ENCODE data around the gene OLIG2. TPM values are rescaled to one million over a fixed set of nuclear protein-coding genes. Genes with fewer than 3 reads are reported as not detected.

OLIG2 gene
- total RNA-seq, 1 experiment from 2014 or later = not detected

DNA sequence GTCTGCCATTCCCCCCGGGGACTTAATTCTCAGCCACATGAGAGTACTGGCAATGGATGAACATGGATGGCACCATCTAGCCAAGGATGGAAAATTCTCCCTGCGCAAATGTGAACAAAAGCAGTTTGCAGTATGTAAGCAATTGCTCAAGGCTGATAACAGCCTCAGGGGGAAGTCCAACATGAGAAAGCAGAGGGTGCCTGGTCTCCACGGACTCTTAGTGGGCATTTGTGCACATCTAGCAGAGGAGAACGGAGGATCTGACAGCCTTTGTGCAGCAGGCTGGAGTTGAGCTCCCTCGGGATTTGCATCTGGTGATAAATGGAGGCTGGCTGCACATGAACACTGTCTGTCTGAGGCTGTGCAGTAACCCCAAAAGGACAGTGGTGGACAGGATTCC, 30.3 kb downstream of the OLIG2 start:
- Histone ChIP-seq H3K9me3 (replicated peaks) (no peaks in the 10 kb centered on the region), H3K4me3 (no peak overlapping the region), H3K27ac (no peak overlapping the region), H3K36me3 (no peaks in the 10 kb centered on the region), H3K27me3 (replicated peaks) (peaks cover 18% of the 10 kb centered on the region), H3K4me1 (replicated peaks) (no peaks in the 10 kb centered on the region)
- DNase-seq (ENCODE audit: low read depth in 1 of 2, low spot score in 2 of 2) = no peak

DNA sequence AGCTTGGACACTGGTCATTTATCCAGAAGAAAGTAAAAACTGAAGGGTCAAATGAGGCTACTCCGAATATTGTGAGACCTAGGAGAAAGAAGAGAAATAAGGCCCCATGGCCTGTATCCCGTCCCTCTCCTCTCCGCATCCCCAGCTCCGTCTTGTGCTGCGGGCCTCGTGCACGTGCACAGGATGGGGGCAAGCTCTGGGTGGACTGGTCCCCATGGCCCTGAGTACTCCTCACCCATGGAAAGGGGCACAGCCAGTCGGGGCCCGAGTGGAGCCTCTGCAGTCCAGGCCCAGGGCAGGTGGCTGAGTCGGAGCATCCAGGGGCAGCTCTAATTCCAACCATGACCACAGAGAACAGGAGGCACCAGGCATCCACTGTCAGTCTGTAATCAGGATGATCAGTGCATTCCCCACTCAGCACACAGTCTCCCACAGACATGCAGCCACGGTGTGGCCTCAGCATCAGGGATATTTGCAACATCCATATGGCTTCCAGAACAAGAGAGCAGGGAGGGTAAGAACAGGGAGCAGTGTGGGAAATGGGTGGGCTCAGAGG, 31.7 kb downstream of the OLIG2 start:
- no peaks in the 10 kb centered on the region for H3K36me3 ChIP-seq
- no peak overlapping the region for H3K27ac ChIP-seq
- DNase-seq (ENCODE audit: low read depth in 1 of 2, low spot score in 2 of 2) = no peak
- H3K4me3 ChIP-seq = no peak overlapping the region
- H3K27me3 ChIP-seq (replicated peaks) = peaks cover 18% of the 10 kb centered on the region
- no peaks in the 10 kb centered on the region for H3K4me1 ChIP-seq (replicated peaks)
- H3K9me3 ChIP-seq (replicated peaks) = no peaks in the 10 kb centered on the region

DNA sequence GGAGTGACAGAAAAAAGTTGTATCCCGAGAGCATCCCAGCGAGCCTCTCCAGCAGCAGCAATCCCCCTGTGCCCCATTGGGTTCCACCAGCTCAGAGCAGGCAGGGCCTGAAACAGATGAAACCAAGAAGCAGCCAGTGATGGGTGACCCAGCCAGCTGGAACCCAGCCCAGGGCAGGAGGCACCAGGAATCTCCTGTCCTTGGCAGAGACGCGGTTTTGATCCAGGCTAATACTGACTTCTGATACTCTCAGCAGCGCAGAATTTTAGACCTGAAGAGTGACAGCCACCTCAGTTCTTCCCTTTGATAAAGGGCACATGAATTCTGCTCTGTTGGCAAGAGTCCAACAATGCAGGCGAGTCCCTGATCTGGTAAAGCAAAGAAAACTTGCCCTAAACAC, 32.8 kb downstream of the OLIG2 start:
- H3K27me3 ChIP-seq (replicated peaks) = peaks cover 14% of the 10 kb centered on the region
- no peaks in the 10 kb centered on the region for H3K36me3 ChIP-seq
- no peak for DNase-seq (ENCODE audit: low read depth in 1 of 2, low spot score in 2 of 2)
- H3K4me1 ChIP-seq (replicated peaks) = no peaks in the 10 kb centered on the region
- H3K27ac ChIP-seq = no peak overlapping the region
- no peak overlapping the region for H3K4me3 ChIP-seq
- H3K9me3 ChIP-seq (replicated peaks) = no peaks in the 10 kb centered on the region

DNA sequence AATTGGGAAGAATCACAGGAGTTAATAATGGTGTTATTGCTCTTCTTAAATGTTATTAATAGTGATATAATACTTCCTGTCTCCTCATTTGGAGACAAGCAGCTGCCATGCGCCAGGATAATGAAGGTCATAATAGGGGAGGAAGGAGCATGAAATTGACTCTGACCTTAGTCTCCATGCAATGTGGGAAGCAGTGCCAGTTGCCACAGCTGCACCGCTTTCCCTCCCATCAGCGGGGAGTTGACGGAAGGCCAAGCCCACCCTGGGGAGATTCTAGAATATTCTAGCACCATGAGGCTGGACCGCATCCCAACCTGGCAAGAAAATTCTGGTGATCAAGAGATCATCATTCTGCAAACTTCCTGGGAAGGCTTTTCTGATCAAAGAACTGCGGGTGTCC, 33.2 kb downstream of the OLIG2 start:
- no peaks in the 10 kb centered on the region for H3K9me3 ChIP-seq (replicated peaks)
- no peak overlapping the region for H3K27ac ChIP-seq
- no peaks in the 10 kb centered on the region for H3K36me3 ChIP-seq
- no peaks in the 10 kb centered on the region for H3K4me1 ChIP-seq (replicated peaks)
- peaks cover 17% of the 10 kb centered on the region for H3K27me3 ChIP-seq (replicated peaks)
- H3K4me3 ChIP-seq = no peak overlapping the region
- DNase-seq (ENCODE audit: low read depth in 1 of 2, low spot score in 2 of 2) = no peak

DNA sequence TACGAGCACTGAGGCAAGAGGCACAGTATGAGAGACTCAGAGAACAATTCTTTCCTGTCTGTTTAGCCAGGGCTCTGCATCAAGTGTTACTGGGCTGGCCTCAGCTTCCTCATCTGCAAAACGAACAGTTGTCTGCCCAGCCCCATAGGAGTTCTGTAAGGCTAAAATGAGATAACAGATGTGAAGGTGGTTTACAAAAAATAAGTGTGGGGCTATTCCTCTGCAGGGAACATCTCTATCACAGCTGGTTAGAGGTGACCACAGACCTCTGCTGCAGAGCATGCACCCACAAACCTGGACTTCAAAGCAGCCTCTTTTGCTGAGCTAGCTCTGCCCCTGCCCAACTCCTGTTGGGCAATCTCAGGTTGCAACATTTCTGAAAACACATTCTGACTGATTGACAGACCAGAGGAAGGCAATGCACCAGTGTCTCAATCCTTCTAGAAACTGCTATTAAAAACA, 33.7 kb downstream of the OLIG2 start:
- DNase-seq (ENCODE audit: low read depth in 1 of 2, low spot score in 2 of 2) = no peak
- Histone ChIP-seq H3K27me3 (replicated peaks) (peaks cover 21% of the 10 kb centered on the region), H3K4me3 (no peak overlapping the region), H3K4me1 (replicated peaks) (no peaks in the 10 kb centered on the region), H3K36me3 (no peaks in the 10 kb centered on the region), H3K27ac (no peak overlapping the region), H3K9me3 (replicated peaks) (no peaks in the 10 kb centered on the region)

DNA sequence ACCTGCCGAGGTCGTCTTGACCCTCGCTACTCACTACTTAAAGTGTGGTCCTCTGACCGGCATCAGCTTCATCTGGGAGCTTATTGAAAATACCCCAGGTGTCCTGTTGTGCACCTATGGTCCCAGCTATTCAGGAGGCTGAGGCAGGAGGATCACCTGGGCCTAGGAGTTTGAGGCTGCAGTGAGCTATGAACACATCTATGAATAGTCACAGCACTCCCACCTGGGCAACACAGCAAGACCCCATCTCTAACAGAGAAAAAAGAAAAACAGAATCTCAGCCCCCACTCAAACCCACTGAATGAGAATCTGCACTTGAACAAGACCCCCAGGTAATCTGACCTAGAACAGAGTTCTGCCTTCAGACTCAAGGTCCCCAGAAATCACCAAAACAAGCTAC, 35.5 kb downstream of the OLIG2 start:
- no peak for DNase-seq (ENCODE audit: low read depth in 1 of 2, low spot score in 2 of 2)
- no peaks in the 10 kb centered on the region for H3K9me3 ChIP-seq (replicated peaks)
- H3K4me1 ChIP-seq (replicated peaks) = no peaks in the 10 kb centered on the region
- H3K4me3 ChIP-seq = no peak overlapping the region
- H3K27me3 ChIP-seq (replicated peaks) = peaks cover 37% of the 10 kb centered on the region
- no peaks in the 10 kb centered on the region for H3K36me3 ChIP-seq
- no peak overlapping the region for H3K27ac ChIP-seq

DNA sequence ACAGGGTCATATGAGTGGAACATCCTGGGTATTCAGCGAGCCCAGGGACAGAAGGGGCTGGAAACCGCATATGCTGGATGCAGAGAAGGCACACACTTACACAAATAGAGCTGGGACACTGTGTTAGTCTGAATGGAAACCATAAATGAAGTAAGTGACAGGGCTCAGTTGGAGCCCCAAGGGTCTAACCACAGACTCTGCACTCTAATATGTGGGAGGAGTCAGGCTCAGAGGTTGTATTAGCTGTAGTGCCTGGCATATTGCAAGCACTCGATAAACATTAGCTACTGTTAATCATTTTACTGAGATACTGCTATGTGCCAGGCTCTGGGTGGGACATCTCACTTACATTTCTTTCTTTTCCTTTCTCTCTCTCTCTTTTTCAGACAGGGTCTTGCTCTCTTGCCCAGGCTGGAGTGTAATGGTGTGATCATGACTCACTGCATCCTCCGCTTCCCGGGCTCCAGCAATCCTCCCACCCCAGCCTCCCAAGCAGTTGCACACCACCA, 37.7 kb downstream of the OLIG2 start:
- no peaks in the 10 kb centered on the region for H3K36me3 ChIP-seq
- no peaks in the 10 kb centered on the region for H3K9me3 ChIP-seq (replicated peaks)
- no peak for DNase-seq (ENCODE audit: low read depth in 1 of 2, low spot score in 2 of 2)
- peaks cover 48% of the 10 kb centered on the region for H3K27me3 ChIP-seq (replicated peaks)
- H3K4me1 ChIP-seq (replicated peaks) = no peaks in the 10 kb centered on the region
- no peak overlapping the region for H3K4me3 ChIP-seq
- no peak overlapping the region for H3K27ac ChIP-seq

DNA sequence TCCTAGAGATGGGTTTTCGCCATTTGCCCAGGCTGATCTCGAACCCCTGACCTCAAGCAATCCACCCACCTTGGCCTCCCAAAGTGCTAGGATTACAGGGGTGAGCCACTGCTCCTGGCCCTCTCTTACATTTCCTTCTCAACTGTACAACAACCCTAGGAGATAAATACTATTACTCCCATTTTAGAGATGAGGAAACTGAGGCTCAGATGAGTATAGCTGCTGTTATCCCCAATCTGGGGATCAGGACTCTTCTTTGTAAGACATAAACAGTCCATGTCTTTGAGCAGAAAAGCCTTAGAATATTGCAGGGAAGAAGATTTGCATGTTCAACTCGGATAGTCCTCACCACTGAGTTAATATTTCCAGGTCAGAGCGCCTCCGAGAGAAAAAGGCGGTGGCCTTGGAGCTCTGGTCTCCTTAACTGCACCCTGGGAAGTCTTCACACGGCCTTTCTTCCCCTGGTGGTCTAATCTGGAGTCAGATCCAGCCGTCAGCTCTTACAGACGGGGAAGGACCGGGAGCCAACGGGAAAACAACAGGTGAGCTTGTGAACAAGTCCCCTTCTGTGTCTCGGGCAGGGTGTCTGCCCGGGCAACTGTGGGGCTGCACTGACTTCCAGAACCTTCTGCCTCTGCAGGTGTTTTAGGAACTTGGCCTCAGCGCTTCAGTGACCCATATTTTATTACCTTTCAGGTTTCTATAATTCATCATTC, 38.3 kb downstream of the OLIG2 start:
- Histone ChIP-seq H3K4me1 (replicated peaks) (no peaks in the 10 kb centered on the region), H3K9me3 (replicated peaks) (peaks cover 1% of the 10 kb centered on the region; the same call in 1 of the 2 replicates), H3K27ac (no peak overlapping the region), H3K36me3 (no peaks in the 10 kb centered on the region), H3K4me3 (no peak overlapping the region), H3K27me3 (replicated peaks) (peaks cover 52% of the 10 kb centered on the region)
- no peak for DNase-seq (ENCODE audit: low read depth in 1 of 2, low spot score in 2 of 2)

DNA sequence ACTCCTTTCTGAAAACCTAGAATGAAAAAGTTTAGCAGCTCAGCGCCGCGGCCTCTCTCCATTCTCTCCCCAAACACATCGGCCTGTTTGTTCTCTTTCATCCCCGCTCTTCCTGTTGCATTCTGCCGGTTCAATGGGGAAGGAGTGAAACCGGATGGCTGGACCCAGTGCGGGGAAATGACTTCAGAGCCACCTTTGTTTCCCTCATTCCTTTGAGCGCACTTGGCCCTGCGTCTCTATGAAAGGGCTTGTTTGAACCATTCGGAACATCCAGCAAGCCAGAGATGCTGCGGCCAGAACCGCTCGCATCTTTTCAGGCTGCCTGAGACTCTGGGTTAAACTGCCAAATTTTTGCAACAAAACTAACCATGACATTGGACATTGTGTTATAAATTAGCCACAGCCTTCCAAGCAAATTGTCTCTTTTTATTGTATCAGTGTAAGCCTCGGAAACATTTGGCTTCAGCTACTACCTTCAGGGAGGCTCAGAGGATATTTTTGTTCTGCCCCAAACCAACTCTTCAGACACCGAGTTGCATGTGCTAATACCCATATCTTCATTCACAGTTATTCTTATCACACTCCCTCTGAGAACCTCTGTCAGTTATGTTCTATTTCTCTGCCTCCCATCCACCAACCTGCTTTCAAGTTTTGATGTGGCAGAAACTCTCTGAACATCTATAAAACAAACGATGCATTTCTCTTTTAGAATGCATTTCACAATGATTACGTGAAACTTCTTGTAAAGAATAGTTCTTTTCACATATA, 39.1 kb downstream of the OLIG2 start:
- peaks cover 1% of the 10 kb centered on the region for H3K4me1 ChIP-seq (replicated peaks)
- H3K4me3 ChIP-seq = no peak overlapping the region
- H3K27ac ChIP-seq = no peak overlapping the region
- H3K9me3 ChIP-seq (replicated peaks) = peaks cover 6% of the 10 kb centered on the region
- H3K36me3 ChIP-seq = no peaks in the 10 kb centered on the region
- DNase-seq (ENCODE audit: low read depth in 1 of 2, low spot score in 2 of 2) = no peak
- H3K27me3 ChIP-seq (replicated peaks) = peaks cover 59% of the 10 kb centered on the region

DNA sequence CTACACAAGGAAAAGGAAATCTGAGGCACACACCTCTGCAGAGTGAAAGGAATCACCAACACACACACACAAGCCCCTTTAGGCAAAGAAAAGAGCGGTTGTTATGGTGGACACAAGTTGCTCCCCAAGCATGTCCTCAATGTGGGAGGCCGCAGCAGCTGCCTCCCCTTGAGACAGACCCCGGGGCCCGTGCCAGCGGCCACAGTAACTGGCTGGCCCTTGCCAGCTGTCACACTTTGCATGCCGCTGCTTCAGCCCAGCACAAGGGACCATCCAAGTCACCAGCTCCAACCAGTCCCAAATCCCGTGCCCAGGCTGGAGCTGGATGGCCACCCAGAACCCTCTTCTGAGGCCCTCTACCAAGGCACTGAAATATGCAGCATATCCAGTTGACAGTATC, 41.3 kb downstream of the OLIG2 start:
- no peaks in the 10 kb centered on the region for H3K36me3 ChIP-seq
- no peak overlapping the region for H3K27ac ChIP-seq
- no peak overlapping the region for H3K4me3 ChIP-seq
- H3K4me1 ChIP-seq (replicated peaks) = peaks cover 10% of the 10 kb centered on the region
- peaks cover 6% of the 10 kb centered on the region for H3K9me3 ChIP-seq (replicated peaks)
- no peak for DNase-seq (ENCODE audit: low read depth in 1 of 2, low spot score in 2 of 2)
- H3K27me3 ChIP-seq (replicated peaks) = peaks cover 72% of the 10 kb centered on the region

DNA sequence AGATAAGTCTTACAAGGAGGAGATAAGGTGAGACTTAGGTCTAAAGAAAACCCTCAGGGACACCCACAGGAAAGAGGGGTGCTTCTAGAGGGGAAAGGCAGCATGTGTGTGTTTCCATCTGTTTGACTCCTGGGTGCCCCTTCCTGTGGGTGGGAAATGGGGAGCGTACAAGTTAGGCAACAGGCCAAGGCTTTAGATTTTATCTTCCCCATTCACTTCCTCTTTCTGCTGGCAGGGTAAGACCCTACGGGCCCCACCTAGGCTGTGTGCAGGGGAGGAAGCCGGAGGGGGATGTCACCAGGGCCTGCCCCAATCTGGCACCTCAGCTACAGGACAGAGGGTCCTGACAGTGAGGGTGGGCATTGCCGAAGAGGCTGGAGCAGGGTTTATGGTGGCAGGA, 41.7 kb downstream of the OLIG2 start:
- peaks cover 76% of the 10 kb centered on the region for H3K27me3 ChIP-seq (replicated peaks)
- H3K27ac ChIP-seq = no peak overlapping the region
- no peak overlapping the region for H3K4me3 ChIP-seq
- H3K9me3 ChIP-seq (replicated peaks) = peaks cover 6% of the 10 kb centered on the region
- peaks cover 12% of the 10 kb centered on the region for H3K4me1 ChIP-seq (replicated peaks)
- DNase-seq (ENCODE audit: low read depth in 1 of 2, low spot score in 2 of 2) = no peak
- H3K36me3 ChIP-seq = no peaks in the 10 kb centered on the region

DNA sequence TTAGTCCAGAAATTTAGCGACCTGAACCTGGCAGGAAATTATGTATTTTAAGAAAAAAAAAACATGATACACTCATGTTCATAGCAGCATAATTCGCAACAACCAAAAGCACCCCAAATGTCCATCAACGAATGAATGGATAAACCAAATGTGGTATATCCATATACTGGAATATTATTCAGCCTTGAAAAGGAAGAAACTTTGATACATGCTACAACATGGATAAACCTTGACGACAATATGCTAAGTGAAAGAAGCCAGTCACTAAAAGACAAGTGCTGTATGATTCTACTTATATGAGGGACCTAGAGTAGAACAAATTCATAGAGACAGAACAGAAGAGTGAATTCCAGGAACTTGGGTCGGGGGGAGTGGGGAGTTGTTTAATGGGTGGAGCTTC, 43.5 kb downstream of the OLIG2 start:
- H3K9me3 ChIP-seq (replicated peaks) = peaks cover 6% of the 10 kb centered on the region
- DNase-seq (ENCODE audit: low read depth in 1 of 2, low spot score in 2 of 2) = no peak
- no peak overlapping the region for H3K27ac ChIP-seq
- H3K36me3 ChIP-seq = no peaks in the 10 kb centered on the region
- peaks cover 84% of the 10 kb centered on the region for H3K27me3 ChIP-seq (replicated peaks)
- H3K4me1 ChIP-seq (replicated peaks) = peaks cover 12% of the 10 kb centered on the region
- no peak overlapping the region for H3K4me3 ChIP-seq

DNA sequence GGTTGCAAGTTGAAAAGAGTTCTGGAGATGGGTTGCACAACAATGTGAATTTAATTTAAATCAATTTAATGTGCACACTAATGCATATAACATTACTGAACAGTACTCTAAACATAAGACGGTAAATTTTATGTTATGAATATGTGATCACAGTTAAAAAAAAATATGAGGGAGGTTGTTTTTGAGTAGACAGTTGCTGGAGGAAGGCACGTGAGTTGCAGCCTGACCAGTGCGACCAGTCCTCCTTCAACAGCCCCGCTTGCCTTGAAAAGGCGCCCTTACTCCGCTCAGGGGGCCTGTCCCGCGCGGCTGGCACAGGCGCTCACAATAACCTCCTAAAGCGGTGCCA, 43.9 kb downstream of the OLIG2 start:
- Histone ChIP-seq H3K36me3 (no peaks in the 10 kb centered on the region), H3K4me1 (replicated peaks) (peaks cover 12% of the 10 kb centered on the region), H3K27me3 (replicated peaks) (peaks cover 82% of the 10 kb centered on the region), H3K4me3 (no peak overlapping the region), H3K9me3 (replicated peaks) (peaks cover 6% of the 10 kb centered on the region), H3K27ac (no peak overlapping the region)
- no peak for DNase-seq (ENCODE audit: low read depth in 1 of 2, low spot score in 2 of 2)
